Mesenchymal stem cell (in vitro differentiated cells and primary cell): ENCODE results near the gene ITGA2.

Experiments used
- DNase-seq: peaks from one replicate; pipeline ENCODE4 v3.0.0-alpha.2; 2013
- H2AFZ ChIP-seq: one replicate; pipeline ENCODE4 v1.6.1; 2013; ENCODE audit warnings: low read depth, mild to moderate bottlenecking, control low read depth, inconsistent platforms, low read length, moderate library complexity
- H2AK5ac ChIP-seq: 2 replicates; pipeline ENCODE4 v1.6.1; 2013; ENCODE audit warnings: low read length, moderate library complexity, mild to moderate bottlenecking, inconsistent platforms; ENCODE audit not compliant: severe bottlenecking
- H2BK120ac ChIP-seq: one replicate; pipeline ENCODE4 v1.6.1; 2013; ENCODE audit warnings: low read depth, mild to moderate bottlenecking, inconsistent platforms, low read length, moderate library complexity
- H2BK12ac ChIP-seq, 2 experiments: one replicate each; pipeline ENCODE4 v1.6.1; 2013; ENCODE audit warnings: inconsistent platforms in 2 of 2, low read length in 2 of 2, mild to moderate bottlenecking in 2 of 2, moderate library complexity in 2 of 2, control low read depth in 1 of 2
- H2BK15ac ChIP-seq: one replicate; pipeline ENCODE4 v1.6.1; 2013; ENCODE audit warnings: mild to moderate bottlenecking, low read depth, inconsistent platforms; ENCODE audit not compliant: poor library complexity, severe bottlenecking
- H2BK5ac ChIP-seq: 2 replicates; pipeline ENCODE4 v1.6.1; 2013; ENCODE audit warnings: low read depth, mild to moderate bottlenecking, low read length, control low read depth, inconsistent platforms; ENCODE audit not compliant: poor library complexity, severe bottlenecking
- H3K14ac ChIP-seq, 2 experiments: one replicate each; pipeline ENCODE4 v1.6.1; 2013; ENCODE audit warnings: inconsistent platforms in 2 of 2, low read length in 2 of 2, control low read depth in 1 of 2, mild to moderate bottlenecking in 1 of 2, moderate library complexity in 1 of 2
- H3K18ac ChIP-seq, 2 experiments: one replicate each; pipeline ENCODE4 v1.6.1; 2013; ENCODE audit warnings: inconsistent platforms in 2 of 2, low read length in 2 of 2, control low read depth in 1 of 2, low read depth in 1 of 2, mild to moderate bottlenecking in 1 of 2
- H3K23ac ChIP-seq, 2 experiments: one replicate each; pipeline ENCODE4 v1.6.1; 2013; ENCODE audit warnings: inconsistent platforms in 2 of 2, low read length in 2 of 2, mild to moderate bottlenecking in 2 of 2, moderate library complexity in 2 of 2, control low read depth in 1 of 2
- H3K27ac ChIP-seq: 2 replicates; pipeline ENCODE4 v1.5.1; 2013; ENCODE audit warnings: mild to moderate bottlenecking, moderate library complexity, low read length, control low read depth, inconsistent platforms; ENCODE audit not compliant: poor library complexity, severe bottlenecking
- H3K27me3 ChIP-seq, 2 experiments: 2 replicates each; pipeline versions ENCODE4 v1.6.1 to v1.7.0; 2013; ENCODE audit warnings: low read length in 2 of 2, mild to moderate bottlenecking in 2 of 2, moderate library complexity in 2 of 2, control low read depth in 1 of 2, inconsistent platforms in 1 of 2; ENCODE audit not compliant: control insufficient read depth in 1 of 2, insufficient read depth in 1 of 2
- H3K36me3 ChIP-seq, 2 experiments: 2 replicates each; pipeline versions ENCODE4 v1.6.1 to v1.7.0; 2013; ENCODE audit warnings: low read length in 2 of 2, control low read depth in 1 of 2, inconsistent platforms in 1 of 2, low read depth in 1 of 2, mild to moderate bottlenecking in 1 of 2; ENCODE audit not compliant: insufficient read depth in 2 of 2, control insufficient read depth in 1 of 2
- H3K4ac ChIP-seq, 2 experiments: one replicate each; pipeline ENCODE4 v1.6.1; 2013; ENCODE audit warnings: inconsistent platforms in 2 of 2, low read length in 2 of 2, mild to moderate bottlenecking in 2 of 2, moderate library complexity in 2 of 2, control low read depth in 1 of 2, low read depth in 1 of 2
- H3K4me1 ChIP-seq: 2 replicates; pipeline ENCODE4 v1.6.1; 2013; ENCODE audit warnings: low read depth, low read length, control low read depth; ENCODE audit not compliant: control insufficient read depth, insufficient read depth
- H3K4me2 ChIP-seq: 2 replicates; pipeline ENCODE4 v1.6.1; 2013; ENCODE audit warnings: low read length, mild to moderate bottlenecking, inconsistent platforms; ENCODE audit not compliant: poor library complexity, severe bottlenecking
- H3K4me3 ChIP-seq, 2 experiments: 2 replicates each; pipeline versions ENCODE4 v1.5.1 to v1.7.0; 2013; ENCODE audit warnings: low read length in 2 of 2, mild to moderate bottlenecking in 2 of 2, control low read depth in 1 of 2, low read depth in 1 of 2; ENCODE audit not compliant: insufficient read depth in 1 of 2
- H3K79me1 ChIP-seq: replicated peaks from 2 replicates; pipeline ENCODE4 v1.6.1; 2013; ENCODE audit warnings: mild to moderate bottlenecking, control low read depth, low read length, inconsistent platforms; ENCODE audit not compliant: poor library complexity, severe bottlenecking
- H3K9ac ChIP-seq: 2 replicates; pipeline ENCODE4 v1.7.0; 2013; ENCODE audit warnings: mild to moderate bottlenecking, low read length, moderate library complexity
- H3K9me3 ChIP-seq: 2 replicates; pipeline ENCODE4 v1.7.0; 2013; ENCODE audit warnings: mild to moderate bottlenecking, low read length; ENCODE audit not compliant: control insufficient read depth
- H4K8ac ChIP-seq: one replicate; pipeline ENCODE4 v1.6.1; 2013; ENCODE audit warnings: inconsistent platforms, mild to moderate bottlenecking, low read length, moderate library complexity
- H4K91ac ChIP-seq: one replicate; pipeline ENCODE4 v1.6.1; 2013; ENCODE audit warnings: mild to moderate bottlenecking, low read length, inconsistent platforms
- WGBS: methylation state at CpG from one replicate; pipeline ENCODE4 v1.1.7; 2013; ENCODE audit warnings: mixed read lengths; 5-methylcytosine and 5-hydroxymethylcytosine counted together

Gene ITGA2

DNA sequence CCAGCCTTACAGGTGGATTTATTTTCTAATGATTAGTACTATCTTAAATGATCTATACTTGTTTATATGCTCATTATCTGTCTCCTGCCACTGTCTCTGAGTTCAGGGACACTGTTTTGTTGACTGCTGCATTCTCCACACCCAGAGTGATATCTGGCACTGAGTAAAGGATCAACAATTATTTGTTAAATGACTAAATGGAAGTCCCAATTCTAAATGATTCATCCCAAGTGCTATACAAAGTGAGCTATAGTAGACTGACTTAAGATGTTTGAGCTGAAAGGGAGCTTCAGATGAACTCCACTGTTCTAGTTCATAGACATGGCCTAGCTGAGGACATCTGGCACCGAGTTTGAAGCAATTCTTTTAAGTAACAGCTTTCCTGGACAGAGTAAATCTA is 40.5 kb downstream of the ITGA2 start:
- H3K4me1 ChIP-seq: peaks cover 6% of the 10 kb centered on the region
- H2BK12ac ChIP-seq: no peak overlapping the region
- peaks cover 2% of the 10 kb centered on the region for H3K79me1 ChIP-seq
- no peak overlapping the region for H3K23ac ChIP-seq
- no peak overlapping the region for H2BK5ac ChIP-seq
- peak overlapping the region in 1 of 2 experiments; percentile 94 for H3K4ac ChIP-seq
- H4K91ac ChIP-seq: no peak overlapping the region
- DNase-seq: no peak
- H3K27me3 ChIP-seq: no peaks in the 10 kb centered on the region
- no peak overlapping the region for H2BK15ac ChIP-seq
- H3K27ac ChIP-seq: no peak overlapping the region
- WGBS: 83% methylated on average over 1 of the region's 1 CpG
- no peak overlapping the region for H4K8ac ChIP-seq
- peaks cover 0 to 2% of the 10 kb centered on the region in 2 experiments for H3K36me3 ChIP-seq
- H3K4me2 ChIP-seq: no peak overlapping the region
- H2AK5ac ChIP-seq: no peak overlapping the region
- H2BK120ac ChIP-seq: no peak overlapping the region
- H2AFZ ChIP-seq: no peak overlapping the region
- no peak overlapping the region for H3K14ac ChIP-seq
- H3K18ac ChIP-seq: peak overlapping the region; percentile 82 to 94
- H3K9ac ChIP-seq: no peak overlapping the region
- H3K4me3 ChIP-seq: no peak overlapping the region
- no peaks in the 10 kb centered on the region for H3K9me3 ChIP-seq

DNA sequence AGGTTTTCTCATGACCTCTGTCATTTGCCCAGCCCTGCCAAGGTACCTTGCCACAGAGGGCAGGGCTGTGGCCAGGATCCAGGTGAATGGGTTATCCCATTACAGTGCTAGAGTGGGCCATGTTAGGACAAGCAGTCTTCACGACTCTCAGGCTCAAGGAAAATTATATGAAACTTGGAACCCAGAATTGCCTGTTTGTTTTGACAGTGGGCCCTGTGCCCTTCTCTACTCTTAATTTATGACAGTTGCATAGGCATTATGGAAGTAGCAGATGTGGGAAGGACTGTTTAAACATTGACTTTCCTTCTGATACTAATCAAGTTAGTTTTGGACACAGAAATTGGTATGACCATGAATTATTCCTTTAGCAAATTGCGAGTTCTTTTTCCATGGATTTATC is 41.7 kb downstream of the ITGA2 start:
- H3K14ac ChIP-seq: no peak overlapping the region
- no peak for DNase-seq
- WGBS: 64% methylated on average over 2 of the region's 2 CpGs

GRCh38 chr5:53031695-53032096 is 42.5 kb downstream of the ITGA2 start:
- Histone ChIP-seq H3K4me1 (peaks cover 6% of the 10 kb centered on the region), H2BK5ac (no peak overlapping the region), H3K36me3 (peaks cover 0 to 3% of the 10 kb centered on the region in 2 experiments), H2AK5ac (no peak overlapping the region), H2BK12ac (no peak overlapping the region), H3K23ac (no peak overlapping the region), H3K9ac (peak overlapping the region; percentile 67), H3K4me2 (no peak overlapping the region), H2BK120ac (no peak overlapping the region), H2BK15ac (no peak overlapping the region), H3K4me3 (no peak overlapping the region), H3K14ac (no peak overlapping the region), H3K4ac (no peak overlapping the region), H3K27me3 (no peaks in the 10 kb centered on the region), H3K79me1 (peaks cover 4% of the 10 kb centered on the region), H3K9me3 (no peaks in the 10 kb centered on the region), H3K18ac (no peak overlapping the region), H2AFZ (no peak overlapping the region), H4K8ac (no peak overlapping the region), H4K91ac (no peak overlapping the region), H3K27ac (peak overlapping the region; percentile 7)
- DNase-seq: peak; percentile 96
- 10% methylated on average over 1 of the region's 4 CpGs for WGBS

More for the DNA sequence above, 41.7 kb downstream of the ITGA2 start:
- Histone ChIP-seq H3K36me3 (peaks cover 0 to 3% of the 10 kb centered on the region in 2 experiments), H3K9ac (peak overlapping the region; percentile 67), H3K79me1 (peaks cover 3% of the 10 kb centered on the region), H3K4me2 (no peak overlapping the region), H3K23ac (no peak overlapping the region), H3K27ac (peak overlapping the region; percentile 11), H2BK12ac (peak overlapping the region; percentile 96 to 99), H3K18ac (peak overlapping the region; percentile 81 to 97), H2BK5ac (no peak overlapping the region), H2BK120ac (peak overlapping the region; percentile 91), H3K4ac (peak overlapping the region in 1 of 2 experiments; percentile 98), H4K91ac (peak overlapping the region; percentile 87), H2AK5ac (no peak overlapping the region), H3K27me3 (no peaks in the 10 kb centered on the region), H3K4me1 (peaks cover 6% of the 10 kb centered on the region), H3K4me3 (no peak overlapping the region), H3K9me3 (no peaks in the 10 kb centered on the region), H2AFZ (no peak overlapping the region), H2BK15ac (no peak overlapping the region), H4K8ac (peak overlapping the region; percentile 82)

GRCh38 chr5:53032188-53032587 is 43.0 kb downstream of the ITGA2 start:
- Histone ChIP-seq H4K8ac (no peak overlapping the region), H3K27ac (no peak overlapping the region), H2AK5ac (no peak overlapping the region), H2BK5ac (no peak overlapping the region), H2BK15ac (no peak overlapping the region), H3K14ac (no peak overlapping the region), H3K18ac (no peak overlapping the region), H2BK120ac (no peak overlapping the region), H2BK12ac (no peak overlapping the region), H3K4me1 (peaks cover 6% of the 10 kb centered on the region), H3K36me3 (peaks cover 0 to 3% of the 10 kb centered on the region in 2 experiments), H3K9me3 (no peaks in the 10 kb centered on the region), H3K23ac (no peak overlapping the region), H3K79me1 (peaks cover 4% of the 10 kb centered on the region), H3K9ac (peak overlapping the region; percentile 67), H3K4ac (no peak overlapping the region), H2AFZ (no peak overlapping the region), H3K4me2 (no peak overlapping the region), H3K27me3 (no peaks in the 10 kb centered on the region), H3K4me3 (no peak overlapping the region), H4K91ac (no peak overlapping the region)
- no CpG with 5 or more reads among the region's 2 CpGs for WGBS
- no peak for DNase-seq
